Measurements from ENCODE around the gene DIS3L2.

DNA sequence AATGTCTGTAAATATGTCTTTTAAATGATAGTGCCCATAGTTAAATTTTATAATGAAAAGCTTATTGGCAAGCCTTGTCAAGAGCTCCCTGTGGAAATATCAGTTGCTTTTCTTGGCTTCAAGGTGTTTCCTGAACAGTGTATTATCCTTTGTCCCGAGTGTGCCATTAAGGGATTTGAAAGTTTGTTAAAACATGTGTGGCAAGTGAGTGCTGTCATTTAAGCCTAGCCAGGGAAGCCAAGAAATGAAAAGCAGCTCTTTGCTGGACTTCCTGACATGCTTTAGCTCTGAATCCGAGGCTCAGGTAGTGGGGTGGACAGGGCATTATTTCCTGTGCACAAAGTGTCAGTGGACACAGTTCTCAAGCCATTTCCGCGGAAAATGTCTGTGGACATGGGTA is 111.5 kb downstream of the DIS3L2 start:
- TF ChIP-seq, protein P1, sequence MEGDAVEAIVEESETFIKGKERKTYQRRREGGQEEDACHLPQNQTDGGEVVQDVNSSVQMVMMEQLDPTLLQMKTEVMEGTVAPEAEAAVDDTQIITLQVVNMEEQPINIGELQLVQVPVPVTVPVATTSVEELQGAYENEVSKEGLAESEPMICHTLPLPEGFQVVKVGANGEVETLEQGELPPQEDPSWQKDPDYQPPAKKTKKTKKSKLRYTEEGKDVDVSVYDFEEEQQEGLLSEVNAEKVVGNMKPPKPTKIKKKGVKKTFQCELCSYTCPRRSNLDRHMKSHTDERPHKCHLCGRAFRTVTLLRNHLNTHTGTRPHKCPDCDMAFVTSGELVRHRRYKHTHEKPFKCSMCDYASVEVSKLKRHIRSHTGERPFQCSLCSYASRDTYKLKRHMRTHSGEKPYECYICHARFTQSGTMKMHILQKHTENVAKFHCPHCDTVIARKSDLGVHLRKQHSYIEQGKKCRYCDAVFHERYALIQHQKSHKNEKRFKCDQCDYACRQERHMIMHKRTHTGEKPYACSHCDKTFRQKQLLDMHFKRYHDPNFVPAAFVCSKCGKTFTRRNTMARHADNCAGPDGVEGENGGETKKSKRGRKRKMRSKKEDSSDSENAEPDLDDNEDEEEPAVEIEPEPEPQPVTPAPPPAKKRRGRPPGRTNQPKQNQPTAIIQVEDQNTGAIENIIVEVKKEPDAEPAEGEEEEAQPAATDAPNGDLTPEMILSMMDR (conservative IDR thresholded peaks at IDR 0.05; ENCODE audit: low read length), result no peak
- no peak for TF ChIP-seq EZH2phosphoT487 (IDR thresholded peaks at IDR 0.05; ENCODE audit: borderline replicate concordance, low read depth, low read length)

Measured in OCI-LY7 (cell line).